ENCODE results near the gene SPHK2. TPM values are rescaled to one million over a fixed set of nuclear protein-coding genes. Genes with fewer than 3 reads are reported as not detected.
A peak's percentile ranks its signal among the peaks of the same experiment; 100 is the strongest.

Gene SPHK2
- total and polyA plus RNA-seq, 2 of the 8 experiments (the other 6 are each of a cell fraction or from before 2014, with no cell fraction given) = 43.9 to 60.9 TPM

GRCh38 chr19:48674921-48675824 is 55.9 kb downstream of the SPHK2 start (continued):
- no peak for TF ChIP-seq CHD7 (IDR thresholded peaks at IDR 0.05; ENCODE audit: insufficient replicate concordance, low read length)
- TF ChIP-seq BRCA1 (IDR thresholded peaks at IDR 0.05; ENCODE audit: low read depth, low read length) = no peak
- TF ChIP-seq TCF12 (IDR thresholded peaks at IDR 0.05; ENCODE audit: low read depth, low read length) = no peak
- TF ChIP-seq USF2 (IDR thresholded peaks at IDR 0.05; ENCODE audit: low read length) = no peak
- TF ChIP-seq FOSL1 (IDR thresholded peaks at IDR 0.05; ENCODE audit: insufficient read depth, low read depth, low read length) = no peak
- peak; percentile 93 for TF ChIP-seq YY1 (IDR thresholded peaks at IDR 0.05; ENCODE audit: low read depth, low read length)
- peak; percentile 76; the same call in 1 of the 2 replicates for TF ChIP-seq KDM1A (IDR thresholded peaks at IDR 0.05; ENCODE audit: borderline replicate concordance, low read length)
- TF ChIP-seq ZNF274 (IDR thresholded peaks at IDR 0.05; ENCODE audit: borderline replicate concordance, extremely low read depth, low read length) = no peak

All from H1 (cell line).